Myometrial cell (primary cell): ENCODE measurements around the gene IGBP1. TPM values are rescaled to one million over a fixed set of nuclear protein-coding genes. Genes with fewer than 3 reads are reported as not detected.

Experiments used
- total RNA-seq: library from RNA; depleted of rRNA; stranded (reverse); fragments of >200 nt; gene quantifications from 2 replicates; pipeline ENCODE4 v1.2.3, GENCODE V29; 2015

The IGBP1 gene
- 45.6 and 58.8 TPM in 2 replicates for total RNA-seq

GRCh38 chrX:70133303-70134115 is at the start of gene IGBP1:
IGBP1 (plus strand) TSS chrX:70133447; CDS start chrX:70133948, 501 bp downstream.

GRCh38 chrX:70176938-70177533 is 43.8 kb downstream of the IGBP1 start, which contains the start of gene DGAT2L6:
DGAT2L6 (plus strand) TSS chrX:70177483; CDS start chrX:70177583, 100 bp downstream.

Other genes starting within 250 kb of the IGBP1 start
- not detected in 2 replicates for gene AWAT2, start 83.5 kb upstream of the IGBP1 start, total RNA-seq
- gene OTUD6A, start 71.0 kb upstream of the IGBP1 start, total RNA-seq = not detected in 2 replicates
- gene DGAT2L6, start 44.0 kb downstream of the IGBP1 start, total RNA-seq = not detected in 2 replicates
- not detected in 2 replicates for gene AWAT1, start 101.2 kb downstream of the IGBP1 start, total RNA-seq
- gene P2RY4, start 126.8 kb downstream of the IGBP1 start, total RNA-seq = not detected in 2 replicates
- gene ARR3, start 134.9 kb downstream of the IGBP1 start, total RNA-seq = not detected in 2 replicates
- gene RAB41, start 148.7 kb downstream of the IGBP1 start, total RNA-seq = not detected in 2 replicates
- gene PDZD11, start 156.5 kb downstream of the IGBP1 start, total RNA-seq = 92.9 and 96.3 TPM in 2 replicates
- gene KIF4A, start 156.7 kb downstream of the IGBP1 start, total RNA-seq = 9.5 and 12.6 TPM in 2 replicates